ENCODE measurements around the gene DNAJC17.

Gene DNAJC17

GRCh38 chr15:40793216-40793989, 13.9 kb downstream of the DNAJC17 start:
- in situ Hi-C loops (cut with HindIII; ENCODE audit: low sequenced_read_pairs), result no loop called here

DNA sequence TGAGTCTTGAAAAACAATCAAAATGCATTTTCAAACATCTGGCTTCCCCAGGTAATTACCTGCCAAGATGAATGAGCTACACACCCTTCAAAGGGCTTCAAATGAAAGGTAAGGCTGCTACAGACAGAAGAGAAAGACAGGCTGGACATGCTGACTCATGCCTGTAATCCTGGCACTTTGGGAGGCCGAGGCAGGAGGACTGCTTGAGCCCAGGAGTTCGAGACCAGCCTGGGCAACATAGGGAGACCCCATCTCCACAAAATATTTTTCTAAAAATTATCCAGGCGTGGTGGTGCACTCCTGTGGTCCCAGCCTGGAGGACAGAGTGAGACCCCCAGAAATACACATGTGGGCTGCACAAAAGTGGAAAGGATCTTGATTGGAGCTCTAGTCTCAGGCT, 14.9 kb downstream of the DNAJC17 start:
- in situ Hi-C loops (cut with HindIII; ENCODE audit: low sequenced_read_pairs), result no loop called here

DNA sequence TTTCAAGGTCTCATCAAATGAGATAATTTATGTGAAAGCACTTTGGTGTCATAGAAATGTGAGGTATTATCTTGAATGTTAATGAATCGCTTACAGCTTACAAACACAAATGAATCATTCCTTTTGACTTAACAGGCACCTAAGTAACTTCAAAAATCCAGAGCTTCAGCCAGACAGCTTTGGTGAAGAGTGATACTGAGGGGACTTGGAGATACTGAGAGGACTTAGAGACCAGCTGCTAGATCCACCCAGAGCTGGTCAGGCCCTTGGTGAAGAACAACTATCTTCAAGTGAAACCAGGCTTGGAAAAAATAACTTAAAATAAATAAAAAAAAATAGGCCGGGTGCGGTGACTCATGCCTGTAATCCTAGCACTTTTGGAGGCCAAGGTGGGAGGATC, 16.6 kb downstream of the DNAJC17 start:
- in situ Hi-C loops (cut with HindIII; ENCODE audit: low sequenced_read_pairs), result no loop called here

- in situ Hi-C loops (cut with HindIII; ENCODE audit: low sequenced_read_pairs), result loop anchor here (5.0 kb wide), 1 partner anchor 97 kb away; no protein-coding TSS in a partner anchor
Observed at GRCh38 chr15:40789999-40790398, 17.3 kb downstream of the DNAJC17 start.

GRCh38 chr15:40789119-40789518, 18.2 kb downstream of the DNAJC17 start:
- in situ Hi-C loops (cut with HindIII; ENCODE audit: low sequenced_read_pairs), result loop anchor here (5.0 kb wide), 1 partner anchor 98 kb away; no protein-coding TSS in a partner anchor

- in situ Hi-C loops (cut with HindIII; ENCODE audit: low sequenced_read_pairs), result loop anchor here (5.0 kb wide), 1 partner anchor 99 kb away; no protein-coding TSS in a partner anchor
Observed at GRCh38 chr15:40787991-40788390, 19.3 kb downstream of the DNAJC17 start.

DNA sequence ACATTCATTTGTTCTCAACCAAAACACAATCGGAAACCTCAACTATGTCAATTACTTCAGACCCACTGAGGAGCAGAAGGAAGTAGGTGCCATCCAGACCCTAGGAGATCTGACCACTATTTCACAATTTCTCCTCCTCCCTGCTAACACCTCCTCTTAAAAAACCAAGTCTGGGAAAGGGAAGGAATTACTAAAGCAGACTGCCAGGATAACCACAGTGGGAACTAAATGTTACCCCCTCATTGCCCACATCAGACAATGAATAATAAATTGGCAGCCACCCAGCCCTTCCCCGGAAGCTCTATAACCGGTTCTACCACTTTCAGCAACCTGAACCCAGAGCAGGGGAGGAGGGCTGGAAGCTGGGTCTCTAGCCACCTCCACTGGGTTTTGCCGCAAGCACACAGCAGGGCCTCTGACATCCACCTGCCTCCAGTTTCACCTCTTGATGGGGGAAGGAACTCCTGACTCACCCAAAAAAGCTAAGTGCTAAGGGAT, 19.9 kb downstream of the DNAJC17 start:
- in situ Hi-C loops (cut with HindIII; ENCODE audit: low sequenced_read_pairs), result loop anchor here (5.0 kb wide), 1 partner anchor 100 kb away; no protein-coding TSS in a partner anchor

DNA sequence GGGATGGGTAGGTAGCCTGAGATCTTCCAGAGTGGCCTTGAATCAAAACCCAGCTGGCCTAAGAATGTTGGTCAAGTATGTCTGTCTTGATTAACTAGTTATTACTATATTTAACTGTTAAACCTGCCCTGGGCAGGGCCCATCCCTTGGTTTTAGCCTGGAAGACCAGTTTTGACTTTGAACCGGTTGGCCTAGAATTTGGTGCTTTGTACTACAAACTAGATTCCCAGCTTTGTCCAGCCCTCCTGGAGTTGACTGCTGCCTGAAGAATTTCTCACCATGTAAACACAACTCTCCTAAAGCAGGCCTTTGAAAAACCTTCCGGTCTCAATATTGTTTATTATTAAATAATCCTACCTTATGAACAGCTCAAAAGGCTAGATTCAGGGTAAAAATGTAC, 21.5 kb downstream of the DNAJC17 start:
- in situ Hi-C loops (cut with HindIII; ENCODE audit: low sequenced_read_pairs), result loop anchor here (5.0 kb wide), 1 partner anchor 101 kb away; no protein-coding TSS in a partner anchor

DNA sequence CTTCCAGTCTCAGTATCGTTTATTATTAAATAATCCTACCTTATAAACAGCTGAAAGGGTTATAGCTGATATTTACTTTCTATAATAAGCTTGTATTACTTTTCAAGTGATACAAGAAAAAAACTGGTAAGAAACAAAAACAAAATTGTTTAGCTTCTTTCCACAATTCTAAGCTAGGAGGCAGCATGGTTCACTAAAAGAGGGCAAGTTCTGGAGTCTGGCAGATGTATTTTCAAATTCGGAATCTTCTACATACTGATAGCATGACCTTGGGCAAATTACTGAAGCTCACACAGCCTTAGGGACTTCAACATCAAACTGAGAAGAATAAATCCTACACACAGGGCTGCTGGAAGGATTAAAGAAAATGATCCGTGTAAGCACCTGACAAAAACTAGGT, 22.1 kb downstream of the DNAJC17 start:
- in situ Hi-C loops (cut with HindIII; ENCODE audit: low sequenced_read_pairs), result loop anchor here (5.0 kb wide), 1 partner anchor 102 kb away; no protein-coding TSS in a partner anchor

- in situ Hi-C loops (cut with HindIII; ENCODE audit: low sequenced_read_pairs), result no loop called here
Observed at GRCh38 chr15:40782609-40783227, 24.6 kb downstream of the DNAJC17 start.

DNA sequence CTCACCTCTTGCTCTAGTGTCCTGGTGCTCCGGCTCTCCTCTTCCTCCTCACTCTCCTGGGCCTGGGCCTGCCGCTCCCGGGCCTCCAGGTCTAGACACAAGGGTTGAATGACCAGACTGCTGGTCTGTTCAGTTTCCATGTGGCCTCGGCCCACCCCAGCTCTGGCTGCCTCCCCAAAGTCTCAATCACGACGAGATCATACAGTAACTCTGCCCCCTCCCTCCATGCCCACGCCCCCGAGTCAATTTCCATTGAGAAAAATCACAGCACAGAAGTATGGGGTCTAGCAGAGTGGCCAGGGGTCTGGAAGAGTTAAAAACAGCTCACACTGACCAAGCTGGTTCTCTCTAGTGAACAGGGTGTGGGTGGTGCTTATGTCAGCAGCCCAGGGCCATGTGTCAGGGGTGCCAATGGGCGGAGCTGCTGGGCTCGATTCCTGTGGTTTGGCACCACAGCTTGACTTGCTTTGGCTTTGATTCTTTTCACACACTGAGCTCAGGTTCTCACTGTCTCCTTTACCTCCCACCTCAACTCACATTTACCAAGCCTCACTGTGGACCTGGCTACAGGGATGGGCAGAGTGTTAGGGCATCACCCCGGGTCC, 30.6 kb downstream of the DNAJC17 start:
- in situ Hi-C loops (cut with HindIII; ENCODE audit: low sequenced_read_pairs), result no loop called here

- in situ Hi-C loops (cut with HindIII; ENCODE audit: low sequenced_read_pairs), result no loop called here
Observed at GRCh38 chr15:40775740-40776536, 31.3 kb downstream of the DNAJC17 start.

- in situ Hi-C loops (cut with HindIII; ENCODE audit: low sequenced_read_pairs), result no loop called here
Observed at GRCh38 chr15:40775007-40775406, 32.3 kb downstream of the DNAJC17 start.

- in situ Hi-C loops (cut with HindIII; ENCODE audit: low sequenced_read_pairs), result no loop called here
Observed at GRCh38 chr15:40773902-40774301, 33.4 kb downstream of the DNAJC17 start.

DNA sequence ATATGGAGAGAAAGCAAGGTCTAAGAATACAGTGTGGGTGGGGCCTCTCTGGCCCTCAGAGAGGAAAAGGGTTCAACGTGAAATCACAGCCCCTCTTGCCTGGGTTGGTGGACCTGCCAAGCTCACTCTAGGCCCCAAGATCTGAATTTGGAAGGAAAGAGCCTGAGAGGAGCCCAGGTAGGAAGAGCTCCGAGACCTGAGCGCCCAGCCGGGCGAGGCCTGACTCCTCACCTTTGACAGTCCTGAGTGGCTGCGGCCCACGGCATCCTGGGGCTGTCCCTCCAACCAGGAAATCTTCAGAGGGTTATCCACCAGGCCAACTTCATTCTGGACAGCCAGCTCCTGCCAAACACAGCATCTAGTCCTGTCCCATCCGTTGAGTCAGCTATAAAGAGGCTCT, 33.8 kb downstream of the DNAJC17 start:
- in situ Hi-C loops (cut with HindIII; ENCODE audit: low sequenced_read_pairs), result no loop called here

- in situ Hi-C loops (cut with HindIII; ENCODE audit: low sequenced_read_pairs), result no loop called here
Observed at GRCh38 chr15:40772014-40772413, 35.3 kb downstream of the DNAJC17 start.

- in situ Hi-C loops (cut with HindIII; ENCODE audit: low sequenced_read_pairs), result no loop called here
Observed at GRCh38 chr15:40771242-40771641, 36.0 kb downstream of the DNAJC17 start.

DNA sequence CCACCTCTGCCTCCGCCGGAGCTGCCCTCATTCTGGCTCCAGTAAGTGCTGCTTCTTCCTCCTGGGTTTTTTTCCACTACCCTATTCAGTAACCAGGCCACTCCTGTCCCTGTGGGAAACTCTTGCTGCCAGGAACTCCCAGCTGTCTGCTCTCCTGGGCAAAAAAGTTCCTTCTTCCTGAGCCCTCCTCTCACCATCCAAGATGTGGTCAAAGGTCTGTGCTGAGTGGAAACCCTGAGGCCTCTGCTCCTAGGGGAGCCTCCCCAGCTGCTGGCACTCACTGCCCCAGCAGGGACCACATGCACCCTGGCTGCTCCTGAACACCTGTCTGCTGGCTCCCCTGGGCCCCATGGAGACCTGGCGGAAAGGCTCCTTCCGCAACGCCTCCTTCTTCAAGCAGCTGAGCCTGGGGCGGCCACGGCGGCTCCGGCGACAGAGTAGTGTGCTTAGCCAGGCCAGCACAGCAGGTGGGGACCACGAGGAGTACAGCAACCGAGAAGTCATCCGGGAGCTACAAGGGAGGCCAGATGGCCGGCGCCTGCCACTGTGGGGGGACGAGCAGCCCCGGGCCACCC, 37.0 kb downstream of the DNAJC17 start:
- in situ Hi-C loops (cut with HindIII; ENCODE audit: low sequenced_read_pairs), result no loop called here

GRCh38 chr15:40769274-40770146, 37.8 kb downstream of the DNAJC17 start, which contains the start of gene C15orf62:
C15orf62 (plus strand) TSS chr15:40769980; CDS start chr15:40770496, 516 bp downstream.
- in situ Hi-C loops (cut with HindIII; ENCODE audit: low sequenced_read_pairs), result no loop called here
